Ammon's horn (tissue), 1 donor: ENCODE measurements around the gene ADK.
"Not testable (repeated sequence)": the region's sequence is repeated elsewhere in the genome, so short reads cannot be mapped to it uniquely, and the experiment has no call there.

ENCODE experiments used
- DNase-seq: peaks from one replicate; pipeline ENCODE4 v3.0.0-alpha.2; 2016; ENCODE audit warnings: low spot score

The ADK gene

GRCh38 chr10:74548676-74549075 lies 397.7 kb downstream of the ADK start:
- no peak for DNase-seq

- no peak for DNase-seq
Observed at GRCh38 chr10:74556072-74556705, 405.2 kb downstream of the ADK start.

- DNase-seq: no peak
Observed at GRCh38 chr10:74557098-74557497, 406.1 kb downstream of the ADK start.

- no peak for DNase-seq
Observed at GRCh38 chr10:74558403-74558802, 407.4 kb downstream of the ADK start.

GRCh38 chr10:74558897-74559296 lies 407.9 kb downstream of the ADK start:
- no peak for DNase-seq

- DNase-seq: not testable (repeated sequence)
Observed at GRCh38 chr10:74568896-74569295, 417.9 kb downstream of the ADK start.

GRCh38 chr10:74573497-74573896 lies 422.5 kb downstream of the ADK start:
- DNase-seq: not testable (repeated sequence)

GRCh38 chr10:74575191-74575720 lies 424.2 kb downstream of the ADK start:
- no peak for DNase-seq

- DNase-seq: no peak
Observed at GRCh38 chr10:74575912-74576311, 424.9 kb downstream of the ADK start.

GRCh38 chr10:74576586-74576985 lies 425.6 kb downstream of the ADK start:
- no peak for DNase-seq

GRCh38 chr10:74580438-74580837 lies 429.4 kb downstream of the ADK start:
- not testable (repeated sequence) for DNase-seq

GRCh38 chr10:74582566-74582965 lies 431.5 kb downstream of the ADK start:
- DNase-seq: no peak

GRCh38 chr10:74585231-74586087 lies 434.4 kb downstream of the ADK start:
- peak; percentile 25 for DNase-seq

- peak; percentile 14 for DNase-seq
Observed at GRCh38 chr10:74586088-74586585, 435.1 kb downstream of the ADK start.

- no peak for DNase-seq
Observed at GRCh38 chr10:74587109-74587854, 436.3 kb downstream of the ADK start.

- DNase-seq: peak; percentile 93
Observed at GRCh38 chr10:74589226-74589673, 438.2 kb downstream of the ADK start.

- no peak for DNase-seq
Observed at GRCh38 chr10:74589851-74590250, 438.8 kb downstream of the ADK start.

- DNase-seq: peak; percentile 47
Observed at GRCh38 chr10:74593470-74593869, 442.4 kb downstream of the ADK start.

- no peak for DNase-seq
Observed at GRCh38 chr10:74596713-74597112, 445.7 kb downstream of the ADK start.

- DNase-seq: peak; percentile 31
Observed at GRCh38 chr10:74598891-74599566, 448.0 kb downstream of the ADK start.

- DNase-seq: no peak
Observed at GRCh38 chr10:74599672-74600071, 448.7 kb downstream of the ADK start.

GRCh38 chr10:74600170-74600569 lies 449.1 kb downstream of the ADK start:
- DNase-seq: no peak
